HG03565 (cell line): ENCODE data around the gene ARHGEF25.
"Not testable (repeated sequence)": the region's sequence is repeated elsewhere in the genome, so short reads cannot be mapped to it uniquely, and the experiment has no call there.

Experiments
- ATAC-seq: cut with Tn5 transposase; IDR thresholded peaks from one replicate; pipeline ENCODE4 v1.9.1; 2021; ENCODE audit warnings: mild to moderate bottlenecking, moderate library complexity; ENCODE audit not compliant: unreplicated experiment

ARHGEF25 gene

GRCh38 chr12:57584690-57585089, 26.5 kb upstream of the ARHGEF25 start:
- no peak for ATAC-seq

- no peak for ATAC-seq
These were observed 26.1 kb upstream of the ARHGEF25 start for GRCh38 chr12:57585156-57585555.

- ATAC-seq, result no peak
These were observed 25.1 kb upstream of the ARHGEF25 start for GRCh38 chr12:57586128-57586527.

- ATAC-seq, result no peak
These were observed 24.3 kb upstream of the ARHGEF25 start for GRCh38 chr12:57586832-57587429.

GRCh38 chr12:57588951-57589610, 22.2 kb upstream of the ARHGEF25 start:
- ATAC-seq, result not testable (repeated sequence)

- ATAC-seq, result no peak
These were observed 20.8 kb upstream of the ARHGEF25 start for GRCh38 chr12:57590479-57590863.

GRCh38 chr12:57590864-57591781, 20.1 kb upstream of the ARHGEF25 start, which contains the start of gene PIP4K2C:
PIP4K2C (plus strand) TSS chr12:57591192; CDS start chr12:57591290, 98 bp downstream.
- peak; percentile 86 for ATAC-seq

GRCh38 chr12:57591782-57592325, 19.4 kb upstream of the ARHGEF25 start:
- ATAC-seq, result no peak

- ATAC-seq, result no peak
These were observed 18.6 kb upstream of the ARHGEF25 start for GRCh38 chr12:57592551-57593165.

- ATAC-seq, result no peak
These were observed 18.0 kb upstream of the ARHGEF25 start for GRCh38 chr12:57593187-57593586.

GRCh38 chr12:57600395-57600794, 10.8 kb upstream of the ARHGEF25 start:
- ATAC-seq, result no peak

- ATAC-seq, result no peak
These were observed 8.7 kb upstream of the ARHGEF25 start for GRCh38 chr12:57602544-57602943.

- no peak for ATAC-seq
These were observed 7.9 kb upstream of the ARHGEF25 start for GRCh38 chr12:57603324-57603723.

- ATAC-seq, result no peak
These were observed 7.3 kb upstream of the ARHGEF25 start for GRCh38 chr12:57603815-57604453.

- ATAC-seq, result no peak
These were observed 6.7 kb upstream of the ARHGEF25 start, which contains the start of gene DTX3 for GRCh38 chr12:57604454-57604991. DTX3 (plus strand) TSS chr12:57604824; CDS start chr12:57606518, 1,694 bp downstream.

GRCh38 chr12:57604992-57605810, 6.0 kb upstream of the ARHGEF25 start:
- no peak for ATAC-seq

- no peak for ATAC-seq
These were observed 5.4 kb upstream of the ARHGEF25 start for GRCh38 chr12:57605811-57606311.

- no peak for ATAC-seq
These were observed 4.8 kb upstream of the ARHGEF25 start for GRCh38 chr12:57606399-57606798.

GRCh38 chr12:57606821-57607220, 4.4 kb upstream of the ARHGEF25 start:
- ATAC-seq, result no peak
